H1 (cell line): ENCODE results near the gene CFAP100. TPM values are rescaled to one million over a fixed set of nuclear protein-coding genes. Genes with fewer than 3 reads are reported as not detected.

Experiments used
- CTCF ChIA-PET: fragments of 300-600 bp; sonication (Branson Sonifier 250); formaldehyde crosslinking; loops from one replicate; lab custom pipeline; 2021; ENCODE audit not compliant: partially characterized antibody; lab: Charles Lee
- POLR2A ChIA-PET: fragments of 300-600 bp; sonication (Branson Sonifier 250); formaldehyde crosslinking; loops from one replicate; lab custom pipeline; 2021; ENCODE audit warnings: inconsistent platforms; ENCODE audit not compliant: partially characterized antibody; lab: Charles Lee
- DNase-seq, 2 experiments: peaks; one replicate each; pipeline versions ENCODE4 v3.0.0 to v3.0.0-alpha.2; 2010 to 2022; ENCODE audit warnings: low spot score in 2 of 2, low read depth in 1 of 2, mixed read lengths in 1 of 2
- FAIRE-seq: peaks from 2 replicates; lab custom pipeline; 2011; peaks lifted over from hg19 to GRCh38; lab: Jason Lieb, UNC
- H2AFZ ChIP-seq: 2 replicates; pipeline ENCODE4 v1.8.1; 2012; ENCODE audit warnings: low read length, inconsistent platforms
- H2AK5ac ChIP-seq: 2 replicates; pipeline ENCODE4 v1.6.1; 2013; ENCODE audit warnings: low read depth, low read length
- H2BK120ac ChIP-seq: replicated peaks from 2 replicates; pipeline ENCODE3; 2013; ENCODE audit warnings: low read depth, low read length, inconsistent platforms
- H2BK12ac ChIP-seq: 2 replicates; pipeline ENCODE4 v1.6.1; 2013; ENCODE audit warnings: low read depth, low read length
- H2BK15ac ChIP-seq: 2 replicates; pipeline ENCODE4 v1.6.1; 2013; ENCODE audit warnings: low read length
- H2BK20ac ChIP-seq: 2 replicates; pipeline ENCODE4 v1.6.1; 2013; ENCODE audit warnings: low read length
- H2BK5ac ChIP-seq: 2 replicates; pipeline ENCODE4 v1.6.1; 2013; ENCODE audit warnings: low read depth, low read length
- H3K14ac ChIP-seq: 2 replicates; pipeline ENCODE4 v1.6.1; 2013; ENCODE audit warnings: inconsistent platforms; ENCODE audit not compliant: insufficient read length
- H3K18ac ChIP-seq: 2 replicates; pipeline ENCODE4 v1.6.1; 2013; ENCODE audit warnings: low read length; ENCODE audit errors: extremely low read depth
- H3K23ac ChIP-seq: 2 replicates; pipeline ENCODE4 v1.6.1; 2013; ENCODE audit warnings: inconsistent platforms; ENCODE audit not compliant: insufficient read length
- H3K23me2 ChIP-seq: 2 replicates; pipeline ENCODE4 v1.6.1; 2013; ENCODE audit warnings: low read depth, low read length
- H3K27ac ChIP-seq: 2 replicates; pipeline ENCODE4 v1.6.1; 2011; ENCODE audit warnings: low read depth, low read length, inconsistent platforms
- H3K27me3 ChIP-seq, 4 experiments: replicated peaks in 1 of 4; 1 replicate in 1 of 4; 2 replicates in 3 of 4; pipeline versions ENCODE4 v1.6.1 to v1.8.1; 2011 to 2013; ENCODE audit warnings: low read length in 3 of 4, mild to moderate bottlenecking in 3 of 4, inconsistent platforms in 2 of 4, mixed read lengths in 2 of 4, moderate library complexity in 1 of 4; ENCODE audit not compliant: control insufficient read depth in 3 of 4, insufficient read depth in 3 of 4; ENCODE audit errors: extremely low read depth in 1 of 4
- H3K36me3 ChIP-seq, 4 experiments: 2 replicates each; pipeline versions ENCODE4 v1.6.1 to v1.8.1; 2011 to 2013; ENCODE audit warnings: mild to moderate bottlenecking in 4 of 4, low read length in 3 of 4, moderate library complexity in 2 of 4, control low read depth in 1 of 4, inconsistent platforms in 1 of 4; ENCODE audit not compliant: insufficient read depth in 4 of 4, control insufficient read depth in 2 of 4
- H3K4ac ChIP-seq: replicated peaks from 2 replicates; pipeline ENCODE3; 2013; ENCODE audit warnings: low read length, low read depth, mixed read lengths, inconsistent platforms; ENCODE audit not compliant: insufficient read length
- H3K4me1 ChIP-seq, 4 experiments: replicated peaks in 1 of 4; 1 replicate in 1 of 4; 2 replicates in 3 of 4; pipeline versions ENCODE4 v1.6.1 to v1.8.1; 2011 to 2013; ENCODE audit warnings: low read length in 3 of 4, inconsistent platforms in 2 of 4, mixed read lengths in 1 of 4; ENCODE audit not compliant: insufficient read depth in 4 of 4, control insufficient read depth in 3 of 4
- H3K4me2 ChIP-seq, 2 experiments: 2 replicates each; pipeline versions ENCODE4 v1.6.1 to v1.8.1; 2011 to 2013; ENCODE audit warnings: low read depth in 2 of 2, low read length in 2 of 2, control low read depth in 1 of 2, inconsistent platforms in 1 of 2, mild to moderate bottlenecking in 1 of 2; ENCODE audit not compliant: insufficient read depth in 1 of 2
- H3K4me3 ChIP-seq, 4 experiments: fragments of 200-600, 300-600 bp in 1 of 4; sonication (generic), shearing (Covaris generic), sonication (Bioruptor Twin) in 1 of 4; 2 replicates each; pipeline versions ENCODE4 v1.5.1 to v1.8.1; 2011 to 2016; ENCODE audit warnings: low read length in 4 of 4, low read depth in 3 of 4, control low read depth in 2 of 4, inconsistent platforms in 2 of 4, mild to moderate bottlenecking in 2 of 4, mixed read lengths in 1 of 4, moderate library complexity in 1 of 4; ENCODE audit not compliant: insufficient read depth in 2 of 4; ENCODE audit errors: extremely low read depth in 1 of 4
- H3K56ac ChIP-seq: replicated peaks from 2 replicates; pipeline ENCODE3; 2013; ENCODE audit warnings: low read depth, mild to moderate bottlenecking, mixed read lengths, low read length, inconsistent platforms; ENCODE audit not compliant: insufficient read length
- H3K79me1 ChIP-seq: 2 replicates; pipeline ENCODE4 v1.6.1; 2013; ENCODE audit warnings: low read depth, low read length, control low read depth
- H3K79me2 ChIP-seq, 2 experiments: 2 replicates each; pipeline versions ENCODE4 v1.6.1 to v1.8.1; 2012 to 2013; ENCODE audit warnings: low read length in 2 of 2, mild to moderate bottlenecking in 2 of 2, inconsistent platforms in 1 of 2; ENCODE audit not compliant: insufficient read depth in 2 of 2, control insufficient read depth in 1 of 2
- H3K9ac ChIP-seq, 4 experiments: replicated peaks in 1 of 4; 1 replicate in 1 of 4; 2 replicates in 3 of 4; pipeline versions ENCODE4 v1.6.1 to v1.8.1; 2011 to 2013; ENCODE audit warnings: low read depth in 3 of 4, low read length in 3 of 4, control low read depth in 2 of 4, mild to moderate bottlenecking in 2 of 4, moderate library complexity in 2 of 4, inconsistent platforms in 1 of 4; ENCODE audit errors: extremely low read depth in 1 of 4
- H3K9me3 ChIP-seq, 2 experiments: 2 replicates each; pipeline versions ENCODE4 v1.6.1 to v1.8.1; 2012 to 2013; ENCODE audit warnings: mild to moderate bottlenecking in 2 of 2, moderate library complexity in 2 of 2, control low read depth in 1 of 2, inconsistent platforms in 1 of 2, low read depth in 1 of 2, low read length in 1 of 2, mixed read lengths in 1 of 2; ENCODE audit not compliant: insufficient read depth in 2 of 2
- H4K20me1 ChIP-seq, 2 experiments: replicated peaks in 1 of 2; 2 replicates each; pipeline versions ENCODE3 to v1.8.1; 2011 to 2013; ENCODE audit warnings: inconsistent platforms in 2 of 2, low read length in 2 of 2, mild to moderate bottlenecking in 1 of 2; ENCODE audit not compliant: insufficient read depth in 2 of 2, control insufficient read depth in 1 of 2
- H4K5ac ChIP-seq: 2 replicates; pipeline ENCODE4 v1.6.1; 2013; ENCODE audit warnings: low read length, low read depth, mixed read lengths, inconsistent platforms; ENCODE audit not compliant: insufficient read length
- H4K8ac ChIP-seq: 2 replicates; pipeline ENCODE4 v1.8.0; 2013; ENCODE audit warnings: mild to moderate bottlenecking, moderate library complexity, low read length, inconsistent platforms; ENCODE audit not compliant: insufficient read depth; ENCODE audit errors: extremely low read depth
- H4K91ac ChIP-seq: replicated peaks from 2 replicates; pipeline ENCODE3; 2013; ENCODE audit warnings: low read length, mixed read lengths, inconsistent platforms; ENCODE audit not compliant: insufficient read length
- BCL11A ChIP-seq, 2 experiments: IDR thresholded peaks; one replicate each; pipeline ENCODE4 v1.6.1; 2011; ENCODE audit warnings: low read depth in 2 of 2, low read length in 2 of 2, mild to moderate bottlenecking in 2 of 2
- CEBPB ChIP-seq: IDR thresholded peaks from 2 replicates; pipeline ENCODE4 v1.6.1; 2012; ENCODE audit warnings: low read depth, low read length
- JUN ChIP-seq: IDR thresholded peaks from 2 replicates; pipeline ENCODE4 v1.6.1; 2011; ENCODE audit warnings: low read depth, mild to moderate bottlenecking, improper control_type of control experiment, low read length
- JUND ChIP-seq: IDR thresholded peaks from 2 replicates; pipeline ENCODE4 v1.6.1; 2011; ENCODE audit warnings: mild to moderate bottlenecking, improper control_type of control experiment, low read length
- KDM4A ChIP-seq: IDR thresholded peaks from one replicate; pipeline ENCODE4 v1.7.1; 2012; ENCODE audit warnings: low read depth, mild to moderate bottlenecking, moderate library complexity, low read length, inconsistent platforms; ENCODE audit not compliant: severe bottlenecking
- KDM5A ChIP-seq: fragments of 200-600 bp; IDR thresholded peaks from 2 replicates; pipeline ENCODE4 v1.7.1; 2012; ENCODE audit warnings: mild to moderate bottlenecking, low read length, inconsistent platforms, mixed read lengths
- MAX ChIP-seq: IDR thresholded peaks from 2 replicates; pipeline ENCODE4 v1.6.1; 2012; ENCODE audit warnings: inconsistent platforms
- NANOG ChIP-seq: IDR thresholded peaks from 2 replicates; pipeline ENCODE4 v1.6.1; 2011; ENCODE audit warnings: low read length, low read depth, mild to moderate bottlenecking, inconsistent platforms; ENCODE audit not compliant: insufficient read depth, poor library complexity, severe bottlenecking
- SP1 ChIP-seq: IDR thresholded peaks from 2 replicates; pipeline ENCODE4 v1.6.1; 2011; ENCODE audit warnings: low read depth, low read length
- WGBS, 2 experiments: shearing (Covaris generic) in 1 of 2; methylation state at CpG; one replicate each; pipeline versions ENCODE4 v1.1.6 to v1.1.7; 2013 to 2015; ENCODE audit warnings: low lambda C conversion rate in 2 of 2, mixed read lengths in 2 of 2, inconsistent platforms in 1 of 2, low coverage in 1 of 2, missing lambda C conversion rate in 1 of 2; ENCODE audit not compliant: insufficient replicate concordance in 2 of 2, insufficient coverage in 1 of 2, insufficient read length in 1 of 2; ENCODE audit errors: extremely low coverage in 1 of 2, missing lambda C conversion rate in 1 of 2; 5-methylcytosine and 5-hydroxymethylcytosine counted together
- polyA plus RNA-seq, 7 experiments: library from polyadenylated mRNA; depleted of rRNA in 3 of 7; stranded (reverse) in 5 of 7; unstranded in 2 of 7; fragments of >200 nt in 5 of 7; fragments of 200-250 nt in 2 of 7; gene quantifications; 1 replicate in 5 of 7; 2 replicates in 1 of 7; 4 replicates in 1 of 7; pipeline versions ENCODE4 v1.2.1 to v1.2.3, GENCODE V29; 2011 to 2013; ENCODE audit warnings: missing spikeins in 2 of 7, mixed read lengths in 2 of 7
- total RNA-seq: library from RNA; stranded (reverse); fragmentation: NEBNext Ultra II Directional; extraction: Animal tissue kit (Norgen Biotek cat#: 25700); gene quantifications from 2 replicates; pipeline ENCODE4 v1.2.1, GENCODE V29; 2021

Gene CFAP100
- total and polyA plus RNA-seq, 2 of the 8 experiments (the other 6 are each of a cell fraction or from before 2014, with no cell fraction given) = 0.17 TPM; not detected in 1

GRCh38 chr3:126367316-126367805, 27.3 kb upstream of the CFAP100 start:
- H2BK12ac ChIP-seq = no peak overlapping the region
- no peak overlapping the region for H3K4me2 ChIP-seq
- H2AK5ac ChIP-seq = no peak overlapping the region
- H3K4ac ChIP-seq = no peak overlapping the region
- no peaks in the 10 kb centered on the region for H3K79me1 ChIP-seq
- H4K91ac ChIP-seq = no peak overlapping the region
- no peak overlapping the region for H2BK120ac ChIP-seq
- H3K9me3 ChIP-seq = peaks cover 0 to 4% of the 10 kb centered on the region in 2 experiments; a peak in 1 of 4 replicates
- WGBS, 2 experiments = 87% methylated on average over 6 of the region's 6 CpGs; no CpG with 5 or more reads in 1 of the 2 experiments
- FAIRE-seq (no peak), DNase-seq (no peak)
- no peak overlapping the region for H2BK15ac ChIP-seq
- no peak overlapping the region for H3K27ac ChIP-seq
- no peaks in the 10 kb centered on the region for H3K23me2 ChIP-seq
- ChIA-PET POLR2A (interaction anchor here (1.1 to 1.9 kb wide), 2 partner anchors 10 to 104 kb away, joined by 3 to 8 read pairs; partner anchors contain the start of gene KLF15), CTCF (interaction anchor here (2.3 kb wide), 1 partner anchor 13 kb away, joined by 14 read pairs; no protein-coding TSS in a partner anchor)
- H3K27me3 ChIP-seq = no peaks in the 10 kb centered on the region
- H3K9ac ChIP-seq = no peak overlapping the region
- no peak overlapping the region for H2AFZ ChIP-seq
- H3K14ac ChIP-seq = no peak overlapping the region
- H3K18ac ChIP-seq = no peak overlapping the region
- H3K36me3 ChIP-seq = no peaks in the 10 kb centered on the region; a peak in 1 of 8 replicates
- no peaks in the 10 kb centered on the region for H3K79me2 ChIP-seq
- H4K20me1 ChIP-seq = no peaks in the 10 kb centered on the region
- H3K4me3 ChIP-seq = no peak overlapping the region
- TF ChIP-seq CEBPB (no peak), JUN (no peak), JUND (no peak), KDM4A (no peak), NANOG (no peak), BCL11A (IDR thresholded peaks at IDR 0.05; ENCODE audit: low read depth in 2 of 2, low read length in 2 of 2) (no peak), MAX (no peak), SP1 (no peak), KDM5A (no peak)
- H3K23ac ChIP-seq = no peak overlapping the region
- no peak overlapping the region for H3K56ac ChIP-seq
- H2BK20ac ChIP-seq = no peak overlapping the region
- H3K4me1 ChIP-seq = peaks cover 0 to 13% (median 4%) of the 10 kb centered on the region in 4 experiments
- H4K8ac ChIP-seq = no peak overlapping the region
- H2BK5ac ChIP-seq = no peak overlapping the region
- no peak overlapping the region for H4K5ac ChIP-seq
